Stimulated activated CD8-positive, alpha-beta memory T cell treated with anti-CD3 and anti-CD28 coated beads, Interleukin-15, amount 100 ng/mL, for 1 hour (primary cell): Measurements from ENCODE around the gene NID1.
"Not testable (repeated sequence)": the region's sequence is repeated elsewhere in the genome, so short reads cannot be mapped to it uniquely, and the experiment has no call there.

ENCODE experiments used
- DNase-seq: peaks from one replicate; pipeline ENCODE4 v3.0.0-alpha.2; 2020; ENCODE audit warnings: low read depth

NID1 gene

DNA sequence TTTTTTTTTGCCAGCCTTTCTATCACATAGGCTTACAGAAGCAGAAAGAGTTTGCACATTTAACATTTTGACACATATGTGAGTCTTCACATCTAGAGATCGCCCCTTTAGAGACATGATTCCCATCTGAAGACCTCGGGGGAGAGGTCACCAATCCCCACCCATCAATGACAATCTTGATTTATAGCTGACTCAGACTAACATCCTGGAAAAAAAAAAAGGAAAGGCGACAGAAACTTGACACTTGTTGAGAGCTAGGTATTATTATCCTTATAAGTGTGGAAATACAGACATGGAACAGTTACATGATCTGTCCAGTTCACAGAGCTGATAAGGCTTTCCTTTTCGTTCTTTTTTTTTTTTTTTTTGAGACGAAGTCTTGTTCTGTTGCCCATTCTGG, 28.0 kb upstream of the NID1 start:
- DNase-seq, result no peak

DNA sequence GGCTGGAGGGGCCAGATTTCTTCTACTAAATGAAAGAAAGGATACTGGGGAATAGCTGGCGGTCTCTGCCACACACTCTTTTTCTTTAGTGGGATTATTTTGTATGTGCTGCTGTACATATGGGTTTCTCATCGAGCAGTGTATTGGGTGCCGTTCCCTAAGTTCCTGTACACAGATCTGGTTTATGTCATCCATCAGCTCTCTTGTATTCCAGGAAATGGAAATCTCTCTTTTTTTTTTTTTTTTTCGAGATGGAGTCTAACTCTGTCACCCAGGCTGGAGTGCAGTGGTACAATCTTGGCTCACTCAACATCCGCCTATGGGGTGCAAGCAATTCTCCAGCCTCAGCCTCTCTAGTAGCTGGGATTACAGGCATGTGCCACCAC, 27.0 kb upstream of the NID1 start:
- DNase-seq, result no peak

GRCh38 chr1:236090741-236091147, 25.9 kb upstream of the NID1 start:
- no peak for DNase-seq

DNA sequence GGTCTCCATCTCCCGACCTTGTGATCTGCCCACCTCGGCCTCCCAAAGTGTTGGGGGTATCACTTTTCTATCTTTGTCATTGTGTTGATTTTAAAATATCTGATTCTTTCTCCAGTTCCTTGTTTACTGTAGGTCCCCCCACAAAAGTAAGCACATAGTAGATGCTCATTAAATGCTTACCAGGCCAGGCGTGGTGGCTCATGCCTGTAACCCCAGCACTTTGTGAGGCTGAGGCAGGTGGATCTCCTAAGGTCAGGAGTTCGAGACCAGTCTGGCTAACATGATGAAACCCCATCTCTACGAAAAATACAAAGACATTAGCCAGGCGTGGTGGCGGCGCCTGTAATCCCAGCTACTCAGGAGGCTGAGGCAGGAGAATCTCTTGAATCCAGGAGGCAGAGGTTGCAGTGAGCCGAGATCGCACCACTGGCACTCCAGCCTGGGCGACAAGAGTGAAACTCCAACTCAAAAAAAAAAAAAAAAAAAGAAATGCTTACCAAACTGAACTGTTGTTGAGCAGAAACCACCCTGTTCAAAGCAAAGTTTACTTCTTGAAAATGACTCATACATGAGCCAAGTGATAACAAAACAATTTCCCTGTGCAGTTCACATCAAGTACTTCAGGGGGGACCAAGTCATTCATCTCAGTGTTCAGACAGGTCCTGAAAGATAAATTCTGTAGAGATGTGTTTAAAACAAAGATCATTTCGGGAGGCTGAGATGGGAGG, 24.3 kb upstream of the NID1 start:
- DNase-seq, result no peak

DNA sequence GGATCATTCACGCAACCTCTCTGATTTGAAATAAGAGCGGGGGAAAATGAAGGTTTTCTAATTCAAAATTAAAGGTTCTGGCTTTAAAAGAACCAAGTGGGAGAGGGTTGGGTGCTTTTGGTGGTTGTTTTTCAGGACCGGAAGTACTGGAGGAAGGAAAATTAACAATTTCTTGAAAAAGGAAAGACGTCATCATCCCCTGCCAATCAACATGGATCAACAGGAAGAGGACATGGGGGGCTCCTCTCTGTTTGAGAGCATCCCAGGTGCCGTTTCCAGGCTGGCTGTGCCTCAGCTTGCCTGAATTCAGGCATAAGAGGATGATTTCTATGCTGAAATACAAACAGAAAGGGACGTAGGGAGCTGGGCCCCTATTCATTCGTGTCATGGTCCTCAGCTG, 21.6 kb upstream of the NID1 start:
- DNase-seq, result no peak

DNA sequence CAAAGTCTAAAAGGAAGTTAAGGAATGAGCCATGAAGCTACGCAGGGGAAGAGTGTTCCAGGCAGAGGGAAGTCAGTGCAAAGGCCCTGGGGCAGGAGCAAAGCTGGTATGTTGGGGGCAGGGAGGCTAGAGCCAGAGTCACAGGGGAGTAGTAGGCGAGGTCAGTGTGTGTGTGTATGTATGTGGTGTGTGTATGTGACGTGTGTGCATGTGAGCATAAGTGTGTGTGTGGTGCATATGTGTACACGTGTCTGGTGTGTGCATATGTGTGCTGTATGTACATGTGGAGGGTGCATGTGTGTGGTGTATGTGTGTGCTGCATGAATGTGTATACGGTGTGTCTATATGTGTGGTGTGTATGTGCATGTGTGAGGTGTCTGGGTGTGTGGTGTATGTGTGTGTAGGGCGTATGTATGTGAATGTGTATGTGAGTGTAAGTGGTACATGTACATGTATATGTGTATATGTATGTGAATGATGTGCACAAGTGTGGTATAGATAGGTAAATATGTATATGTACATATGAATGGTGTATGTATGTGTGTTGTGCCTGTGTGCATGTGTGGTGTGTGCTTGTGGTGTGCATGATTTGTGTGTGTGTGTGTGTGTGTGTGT, 20.8 kb upstream of the NID1 start:
- no peak for DNase-seq

GRCh38 chr1:236084386-236084730, 19.5 kb upstream of the NID1 start:
- no peak for DNase-seq

GRCh38 chr1:236083650-236084385, 18.9 kb upstream of the NID1 start:
- DNase-seq, result no peak

DNA sequence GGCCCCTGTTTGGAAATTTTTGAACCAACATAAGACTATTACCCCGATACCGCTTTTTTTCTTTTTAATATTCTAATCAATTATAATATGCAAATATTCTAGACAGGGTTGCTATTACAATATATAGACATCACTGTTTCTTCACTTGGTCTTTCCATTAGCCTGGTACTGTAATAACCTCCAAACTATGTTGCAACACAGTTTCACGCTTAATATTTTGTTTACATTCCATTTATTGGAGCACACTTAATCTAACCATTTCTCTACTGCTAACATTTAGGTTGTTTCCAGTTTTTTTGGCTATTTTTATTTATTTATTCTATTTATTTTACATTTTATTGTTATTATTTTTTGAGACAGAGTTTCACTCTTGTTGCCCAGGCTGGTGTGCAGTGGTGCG, 17.6 kb upstream of the NID1 start:
- no peak for DNase-seq

- no peak for DNase-seq
These were observed 16.8 kb upstream of the NID1 start for GRCh38 chr1:236081546-236082227.

DNA sequence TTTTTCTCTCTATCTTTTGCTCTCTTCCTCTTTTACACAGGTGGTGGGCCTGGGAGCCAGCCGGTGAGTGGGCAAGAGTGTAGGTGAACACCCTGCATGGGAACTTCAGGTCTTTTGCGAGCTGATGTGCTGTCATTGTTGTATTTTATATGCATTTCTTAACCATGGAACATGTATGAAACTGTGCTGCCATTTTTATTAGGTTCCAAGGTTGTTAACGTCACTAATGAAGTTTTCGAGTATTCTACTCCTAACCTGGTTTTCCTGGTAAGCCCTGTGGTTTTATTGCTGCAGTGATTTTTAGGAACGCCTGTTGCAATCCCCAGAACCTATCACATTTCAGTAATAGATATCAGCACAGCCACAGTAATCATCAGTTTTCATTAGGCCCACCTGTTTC, 14.8 kb upstream of the NID1 start:
- DNase-seq, result no peak

GRCh38 chr1:236078993-236079392, 14.1 kb upstream of the NID1 start:
- no peak for DNase-seq

- not testable (repeated sequence) for DNase-seq
These were observed 13.2 kb upstream of the NID1 start for GRCh38 chr1:236078077-236078476.

DNA sequence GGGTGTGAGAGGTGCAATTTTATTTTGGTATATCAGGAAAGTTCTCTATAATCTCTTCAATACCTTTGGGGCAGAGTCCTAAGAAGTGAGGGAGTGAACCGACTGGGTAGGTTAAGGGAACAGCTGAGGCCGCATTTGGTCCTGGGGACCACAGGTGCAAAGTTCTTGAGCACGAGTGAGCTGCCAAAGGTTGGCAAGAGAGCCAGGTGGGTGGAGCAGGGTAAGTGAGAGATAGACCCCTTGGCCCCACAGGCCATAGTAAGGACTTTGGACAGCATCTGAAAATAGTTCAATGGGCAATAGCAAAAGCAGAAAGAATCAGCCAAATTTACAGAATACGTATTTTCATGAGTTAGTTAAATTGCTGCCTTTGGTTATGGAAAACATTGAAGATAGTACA, 11.0 kb upstream of the NID1 start:
- DNase-seq, result no peak

DNA sequence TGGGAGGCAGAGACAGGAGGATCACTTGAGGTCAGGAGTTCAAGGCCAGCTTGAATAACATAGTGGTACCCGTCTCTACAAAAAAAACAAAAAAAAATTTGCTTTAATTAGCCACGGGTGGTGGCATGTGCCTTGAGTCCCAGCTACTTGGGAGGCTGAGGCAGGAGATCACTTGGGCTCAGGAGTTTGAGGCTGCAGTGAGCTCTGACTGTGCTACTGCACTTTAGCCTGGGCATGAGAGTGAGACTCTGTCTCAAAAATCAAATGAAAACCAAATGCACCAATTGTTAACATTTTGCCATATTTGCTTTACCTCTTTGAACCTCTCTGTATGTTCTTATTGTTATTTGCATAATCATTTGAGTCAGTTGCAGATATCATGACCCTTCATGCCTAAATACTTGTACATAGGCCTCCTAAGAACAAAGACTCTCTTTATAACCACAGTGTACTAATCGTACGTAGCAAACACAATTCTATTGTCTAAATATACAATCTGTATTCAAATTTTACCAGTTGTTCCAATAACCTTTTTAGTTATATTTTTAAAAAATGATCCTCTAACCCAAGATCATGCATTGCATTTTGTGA, 8.5 kb upstream of the NID1 start:
- no peak for DNase-seq

DNA sequence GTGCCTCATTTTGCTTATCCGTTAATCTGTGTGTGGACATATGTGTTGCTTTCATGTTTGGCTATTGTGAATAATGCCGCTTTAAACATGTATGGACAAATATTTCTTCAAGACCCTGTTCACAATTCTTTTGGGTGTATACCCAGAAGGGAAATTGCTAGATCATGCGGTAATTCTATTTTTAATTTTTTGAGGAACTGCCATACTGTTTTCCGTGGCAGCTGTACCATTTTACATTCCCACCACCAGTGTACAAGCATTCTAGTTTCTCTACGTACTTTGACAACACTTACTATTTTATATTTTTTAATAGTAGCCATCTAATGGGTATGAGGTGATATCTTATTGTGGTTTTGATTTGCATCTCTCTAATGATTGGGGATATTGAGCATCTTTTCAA, 7.1 kb upstream of the NID1 start:
- DNase-seq, result no peak

DNA sequence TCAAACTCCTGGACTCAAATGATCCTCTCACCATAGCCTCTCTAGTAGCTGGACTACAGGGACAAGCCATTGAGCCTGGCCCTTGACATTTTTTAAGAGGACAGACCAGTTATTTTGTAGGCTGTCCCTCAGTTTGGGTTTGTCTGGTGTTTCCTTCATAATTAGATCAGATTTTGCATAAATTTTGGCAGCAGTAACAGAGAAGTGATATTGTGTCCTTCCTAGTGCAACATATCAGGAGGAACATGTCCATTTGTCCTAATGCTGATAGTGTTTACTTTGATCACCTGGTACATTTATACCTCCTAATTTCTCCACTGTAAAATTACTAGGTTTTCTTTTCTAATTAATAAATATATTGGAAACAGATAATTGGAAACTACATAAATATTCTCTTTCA, 5.9 kb upstream of the NID1 start:
- DNase-seq, result no peak

GRCh38 chr1:236069796-236070195, 4.9 kb upstream of the NID1 start:
- no peak for DNase-seq

GRCh38 chr1:236067854-236068454, 3.1 kb upstream of the NID1 start:
- DNase-seq, result no peak

DNA sequence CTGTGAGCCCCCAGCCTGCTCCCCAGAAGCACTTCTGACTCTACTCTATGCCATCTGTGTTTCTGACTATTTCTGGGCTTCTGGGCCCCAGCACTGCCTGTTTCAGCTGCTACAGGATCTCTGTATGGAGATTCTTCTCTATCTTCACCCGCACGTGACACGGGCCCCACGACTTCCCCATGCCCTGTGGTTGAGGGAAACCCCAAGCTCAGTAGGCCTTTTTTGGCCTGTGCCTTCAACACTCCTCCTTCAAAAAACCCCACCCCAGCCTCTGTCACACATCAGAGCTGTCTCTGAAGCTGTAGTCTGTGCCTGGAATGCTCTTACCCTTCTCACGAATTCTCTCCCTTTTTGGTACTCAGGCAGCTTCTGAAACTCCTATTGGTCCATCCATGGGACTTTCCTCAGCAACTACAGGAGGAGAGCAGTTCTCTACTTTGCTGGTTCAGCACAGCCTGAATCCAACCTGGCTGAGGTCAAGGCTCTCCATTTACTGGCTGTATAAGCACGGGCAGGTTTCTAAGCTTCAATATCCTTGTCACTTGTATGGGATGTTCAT, 2.0 kb upstream of the NID1 start:
- DNase-seq, result peak; percentile 43

DNA sequence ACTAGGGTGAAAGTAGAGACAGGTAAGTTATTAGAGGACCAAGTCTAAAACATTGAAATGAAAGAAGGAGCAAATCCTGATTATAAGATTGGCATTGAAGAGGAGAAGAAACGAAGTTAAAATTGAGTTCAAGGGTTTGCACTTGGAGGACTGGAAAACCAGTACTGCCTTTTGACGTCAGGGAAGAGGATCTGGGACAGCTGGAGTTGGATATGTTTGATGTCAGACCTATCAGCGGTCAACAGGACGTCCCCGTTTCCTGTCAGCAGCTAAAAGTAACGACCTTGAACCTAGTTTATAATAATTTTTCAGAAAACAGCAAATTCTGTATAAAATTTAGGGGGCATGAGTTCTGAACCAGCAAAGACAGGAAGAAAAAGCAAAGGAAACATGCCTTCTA, 1.2 kb upstream of the NID1 start:
- DNase-seq, result no peak

- DNase-seq, result no peak
These were observed 667 bp upstream of the NID1 start for GRCh38 chr1:236065509-236066005.
